Mesendoderm (in vitro differentiated cells): ENCODE data around the gene BORCS8.

Experiments used
- DNase-seq: peaks from one replicate; pipeline ENCODE4 v3.0.0; 2013
- H2AK5ac ChIP-seq: 2 replicates; pipeline ENCODE4 v1.6.1; 2013; ENCODE audit warnings: low read length, inconsistent platforms
- H2BK120ac ChIP-seq: 2 replicates; pipeline ENCODE4 v1.6.1; 2013; ENCODE audit warnings: low read depth, mild to moderate bottlenecking, low read length, moderate library complexity, mixed read lengths
- H2BK15ac ChIP-seq: replicated peaks from 2 replicates; pipeline ENCODE4 v1.6.1; 2013; ENCODE audit warnings: low read depth, mild to moderate bottlenecking, moderate library complexity
- H2BK5ac ChIP-seq: 2 replicates; pipeline ENCODE4 v1.6.1; 2013; ENCODE audit warnings: low read length, inconsistent platforms
- H3K18ac ChIP-seq: 2 replicates; pipeline ENCODE4 v1.6.1; 2013; ENCODE audit warnings: mild to moderate bottlenecking, low read length, mixed read lengths
- H3K23ac ChIP-seq: one replicate; pipeline ENCODE4 v1.6.1; 2013; ENCODE audit warnings: low read length
- H3K27ac ChIP-seq: 2 replicates; pipeline ENCODE4 v1.5.1; 2013; ENCODE audit warnings: low read depth, mild to moderate bottlenecking, inconsistent platforms, low read length, moderate library complexity
- H3K27me3 ChIP-seq: 2 replicates; pipeline ENCODE4 v1.6.1; 2013; ENCODE audit warnings: low read length, control low read depth, mild to moderate bottlenecking, inconsistent platforms; ENCODE audit not compliant: insufficient read depth, poor library complexity
- H3K36me3 ChIP-seq: 2 replicates; pipeline ENCODE4 v1.6.1; 2013; ENCODE audit warnings: low read length, inconsistent platforms; ENCODE audit not compliant: control insufficient read depth, insufficient read depth
- H3K4ac ChIP-seq: one replicate; pipeline ENCODE4 v1.6.1; 2013; ENCODE audit warnings: low read depth, mild to moderate bottlenecking, low read length, moderate library complexity
- H3K4me1 ChIP-seq: 2 replicates; pipeline ENCODE4 v1.6.1; 2013; ENCODE audit warnings: low read depth, low read length, inconsistent platforms; ENCODE audit not compliant: control insufficient read depth
- H3K4me2 ChIP-seq: 2 replicates; pipeline ENCODE4 v1.6.1; 2013; ENCODE audit warnings: low read length
- H3K4me3 ChIP-seq: 2 replicates; pipeline ENCODE4 v1.5.1; 2013; ENCODE audit warnings: mild to moderate bottlenecking, low read length
- H3K56ac ChIP-seq: one replicate; pipeline ENCODE4 v1.6.1; 2013; ENCODE audit warnings: low read length
- H3K79me1 ChIP-seq: 2 replicates; pipeline ENCODE4 v1.6.1; 2013; ENCODE audit warnings: low read length, inconsistent platforms
- H3K79me2 ChIP-seq: 2 replicates; pipeline ENCODE4 v1.6.1; 2013; ENCODE audit warnings: mild to moderate bottlenecking, low read length; ENCODE audit not compliant: control insufficient read depth, insufficient read depth
- H3K9ac ChIP-seq: 2 replicates; pipeline ENCODE4 v1.6.1; 2013; ENCODE audit warnings: low read length, inconsistent platforms
- H4K5ac ChIP-seq: one replicate; pipeline ENCODE4 v1.6.1; 2013; ENCODE audit warnings: low read length
- H4K8ac ChIP-seq: one replicate; pipeline ENCODE4 v1.6.1; 2013; ENCODE audit warnings: low read depth, mild to moderate bottlenecking, control low read depth, low read length, moderate library complexity
- WGBS: extraction: QIAGEN DNeasy Blood & Tissue Kit; methylation state at CpG from one replicate; pipeline ENCODE4 v1.1.7; 2013; ENCODE audit warnings: low lambda C conversion rate, missing lambda C conversion rate; ENCODE audit not compliant: insufficient coverage; ENCODE audit errors: extremely low coverage; 5-methylcytosine and 5-hydroxymethylcytosine counted together

The BORCS8 gene

GRCh38 chr19:19234220-19234816 is 42.4 kb upstream of the BORCS8 start:
- Histone ChIP-seq H3K9ac (no peak overlapping the region), H4K8ac (no peak overlapping the region), H3K27ac (no peak overlapping the region), H3K79me1 (no peaks in the 10 kb centered on the region), H3K23ac (no peak overlapping the region), H2BK120ac (no peak overlapping the region), H2BK5ac (no peak overlapping the region), H2AK5ac (no peak overlapping the region), H3K4ac (no peak overlapping the region), H4K5ac (no peak overlapping the region), H3K4me3 (no peak overlapping the region), H2BK15ac (no peak overlapping the region), H3K79me2 (no peaks in the 10 kb centered on the region), H3K27me3 (no peaks in the 10 kb centered on the region), H3K4me2 (no peak overlapping the region), H3K4me1 (no peaks in the 10 kb centered on the region), H3K18ac (no peak overlapping the region), H3K56ac (no peak overlapping the region), H3K36me3 (no peaks in the 10 kb centered on the region)
- DNase-seq = no peak
- WGBS = no CpG with 5 or more reads among the region's 2 CpGs

- Histone ChIP-seq H2BK120ac (no peak overlapping the region), H3K27me3 (no peaks in the 10 kb centered on the region), H3K27ac (no peak overlapping the region), H3K4me3 (no peak overlapping the region), H4K5ac (no peak overlapping the region), H2AK5ac (no peak overlapping the region), H3K4ac (no peak overlapping the region), H3K4me2 (no peak overlapping the region), H3K23ac (no peak overlapping the region), H4K8ac (no peak overlapping the region), H3K36me3 (no peaks in the 10 kb centered on the region), H3K4me1 (no peaks in the 10 kb centered on the region), H2BK5ac (no peak overlapping the region), H2BK15ac (no peak overlapping the region), H3K18ac (no peak overlapping the region), H3K56ac (no peak overlapping the region), H3K79me2 (no peaks in the 10 kb centered on the region), H3K9ac (no peak overlapping the region), H3K79me1 (no peaks in the 10 kb centered on the region)
- WGBS = no CpG with 5 or more reads among the region's 19 CpGs
- DNase-seq = no peak
Measured at GRCh38 chr19:19232261-19232721, 40.3 kb upstream of the BORCS8 start.

- H3K9ac ChIP-seq = no peak overlapping the region
- H3K79me1 ChIP-seq = no peaks in the 10 kb centered on the region
- no peak overlapping the region for H3K56ac ChIP-seq
- no peak overlapping the region for H3K23ac ChIP-seq
- no peaks in the 10 kb centered on the region for H3K27me3 ChIP-seq
- H2BK120ac ChIP-seq = no peak overlapping the region
- no peaks in the 10 kb centered on the region for H3K79me2 ChIP-seq
- no peak for DNase-seq
- H4K5ac ChIP-seq = no peak overlapping the region
- no peak overlapping the region for H2AK5ac ChIP-seq
- H4K8ac ChIP-seq = no peak overlapping the region
- H2BK15ac ChIP-seq = no peak overlapping the region
- H3K36me3 ChIP-seq = no peaks in the 10 kb centered on the region
- H3K4me1 ChIP-seq = no peaks in the 10 kb centered on the region
- no peak overlapping the region for H3K4ac ChIP-seq
- no peak overlapping the region for H3K27ac ChIP-seq
- no peak overlapping the region for H2BK5ac ChIP-seq
- WGBS = no CpG with 5 or more reads among the region's 9 CpGs
- no peak overlapping the region for H3K18ac ChIP-seq
- H3K4me3 ChIP-seq = no peak overlapping the region
- no peak overlapping the region for H3K4me2 ChIP-seq
Measured at GRCh38 chr19:19230999-19231398, 39.0 kb upstream of the BORCS8 start.

GRCh38 chr19:19229701-19230100 is 37.7 kb upstream of the BORCS8 start:
- Histone ChIP-seq H3K4ac (no peak overlapping the region), H3K79me1 (no peaks in the 10 kb centered on the region), H3K4me2 (no peak overlapping the region), H3K56ac (no peak overlapping the region), H3K23ac (no peak overlapping the region), H3K18ac (no peak overlapping the region), H4K5ac (no peak overlapping the region), H3K27me3 (no peaks in the 10 kb centered on the region), H2BK15ac (no peak overlapping the region), H3K27ac (no peak overlapping the region), H2BK120ac (no peak overlapping the region), H3K36me3 (no peaks in the 10 kb centered on the region), H2AK5ac (no peak overlapping the region), H3K4me3 (no peak overlapping the region), H2BK5ac (no peak overlapping the region), H3K4me1 (no peaks in the 10 kb centered on the region), H3K9ac (no peak overlapping the region), H3K79me2 (no peaks in the 10 kb centered on the region), H4K8ac (no peak overlapping the region)
- no CpG with 5 or more reads among the region's 3 CpGs for WGBS
- no peak for DNase-seq

GRCh38 chr19:19227217-19227616 is 35.3 kb upstream of the BORCS8 start:
- Histone ChIP-seq H3K18ac (no peak overlapping the region), H2BK120ac (no peak overlapping the region), H3K4ac (no peak overlapping the region), H3K4me2 (no peak overlapping the region), H3K79me2 (no peaks in the 10 kb centered on the region), H3K4me1 (no peaks in the 10 kb centered on the region), H3K9ac (no peak overlapping the region), H2BK5ac (no peak overlapping the region), H3K4me3 (no peak overlapping the region), H4K5ac (no peak overlapping the region), H2BK15ac (no peak overlapping the region), H4K8ac (no peak overlapping the region), H3K79me1 (no peaks in the 10 kb centered on the region), H3K36me3 (no peaks in the 10 kb centered on the region), H3K27me3 (peaks cover 2% of the 10 kb centered on the region), H3K56ac (no peak overlapping the region), H2AK5ac (no peak overlapping the region), H3K23ac (no peak overlapping the region), H3K27ac (no peak overlapping the region)
- no peak for DNase-seq
- no CpG with 5 or more reads among the region's 4 CpGs for WGBS

- Histone ChIP-seq H4K5ac (no peak overlapping the region), H3K79me2 (no peaks in the 10 kb centered on the region), H3K27ac (no peak overlapping the region), H3K27me3 (peaks cover 2% of the 10 kb centered on the region), H4K8ac (no peak overlapping the region), H3K4me2 (no peak overlapping the region), H3K4ac (no peak overlapping the region), H3K9ac (no peak overlapping the region), H3K56ac (no peak overlapping the region), H2BK120ac (no peak overlapping the region), H3K4me1 (no peaks in the 10 kb centered on the region), H3K18ac (no peak overlapping the region), H3K4me3 (no peak overlapping the region), H3K79me1 (no peaks in the 10 kb centered on the region), H2BK5ac (no peak overlapping the region), H2AK5ac (no peak overlapping the region), H3K23ac (no peak overlapping the region), H3K36me3 (no peaks in the 10 kb centered on the region), H2BK15ac (no peak overlapping the region)
- DNase-seq = no peak
- WGBS = no CpG with 5 or more reads among the region's 10 CpGs
Measured at GRCh38 chr19:19226663-19227062, 34.7 kb upstream of the BORCS8 start.
